Measurements from ENCODE around the gene CAMSAP3. TPM values are rescaled to one million over a fixed set of nuclear protein-coding genes. Genes with fewer than 3 reads are reported as not detected.

The CAMSAP3 gene
- total RNA-seq, 2 donors from 2014 or later, result 0.85 TPM; not detected in 1

DNA sequence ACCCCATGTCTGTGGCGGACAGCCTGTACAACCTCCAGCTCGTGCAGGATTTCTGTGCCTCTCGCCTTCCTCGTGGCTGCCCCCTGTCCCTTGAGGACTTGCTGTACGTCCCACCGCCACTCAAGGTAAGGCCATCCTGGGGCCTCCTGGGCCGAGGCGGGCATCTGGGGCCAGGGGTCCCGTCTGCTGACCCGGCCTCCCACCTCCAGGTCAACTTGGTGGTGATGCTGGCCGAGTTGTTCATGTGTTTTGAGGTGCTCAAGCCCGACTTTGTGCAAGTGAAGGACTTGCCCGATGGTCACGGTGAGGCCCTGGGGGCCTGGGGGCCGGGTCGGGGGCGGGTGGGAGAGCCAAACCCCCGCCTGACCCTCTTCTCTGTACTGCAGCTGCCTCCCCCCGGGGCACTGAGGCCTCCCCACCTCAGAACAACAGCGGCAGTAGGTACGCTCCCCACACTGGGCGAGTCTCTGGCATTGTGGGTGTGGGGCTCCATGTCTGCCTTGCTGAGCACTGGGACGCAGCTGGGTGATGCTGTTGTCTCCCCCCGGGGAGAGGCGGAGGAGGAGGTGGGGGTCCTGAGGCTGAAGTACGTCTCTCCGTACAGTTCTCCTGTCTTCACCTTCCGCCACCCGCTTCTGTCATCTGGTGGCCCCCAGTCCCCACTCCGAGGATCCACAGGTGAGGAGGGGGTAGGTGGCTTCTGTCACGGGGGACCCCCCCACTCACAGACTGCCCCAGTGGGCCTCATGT lies 15.0 kb downstream of the CAMSAP3 start:
- Histone ChIP-seq H3K27ac (no peak overlapping the region), H3K4me3 (no peak overlapping the region), H3K9me3 (no peaks in the 10 kb centered on the region), H3K27me3 (replicated peaks; ENCODE audit: insufficient read depth) (no peaks in the 10 kb centered on the region), H3K36me3 (no peaks in the 10 kb centered on the region), H3K4me1 (ENCODE audit: control insufficient read depth in 1 of 2, low read depth in 2 of 2) (no peaks in the 10 kb centered on the region)
- no peak for DNase-seq (ENCODE audit: low spot score)
- no peak for ATAC-seq (ENCODE audit: insufficient number of reproducible peaks, low FRiP score, low read depth)
- TF ChIP-seq CTCF (IDR thresholded peaks at IDR 0.05), result no peak

- no peaks in the 10 kb centered on the region for H3K27me3 ChIP-seq (replicated peaks; ENCODE audit: insufficient read depth)
- no peak overlapping the region for H3K4me3 ChIP-seq
- no peak overlapping the region for H3K27ac ChIP-seq
- H3K9me3 ChIP-seq, result no peaks in the 10 kb centered on the region
- no peak for ATAC-seq (ENCODE audit: insufficient number of reproducible peaks, low FRiP score, low read depth)
- no peaks in the 10 kb centered on the region for H3K4me1 ChIP-seq (ENCODE audit: control insufficient read depth in 1 of 2, low read depth in 2 of 2)
- no peaks in the 10 kb centered on the region for H3K36me3 ChIP-seq
- no peak for DNase-seq (ENCODE audit: low spot score)
- TF ChIP-seq CTCF (IDR thresholded peaks at IDR 0.05), result no peak
Observed at GRCh38 chr19:7611541-7612279, 16.0 kb downstream of the CAMSAP3 start.

- DNase-seq (ENCODE audit: low spot score) (no peak), ATAC-seq (ENCODE audit: insufficient number of reproducible peaks, low FRiP score, low read depth) (no peak)
- no peaks in the 10 kb centered on the region for H3K36me3 ChIP-seq
- H3K9me3 ChIP-seq, result no peaks in the 10 kb centered on the region
- TF ChIP-seq CTCF (IDR thresholded peaks at IDR 0.05), result no peak
- no peaks in the 10 kb centered on the region for H3K4me1 ChIP-seq (ENCODE audit: control insufficient read depth in 1 of 2, low read depth in 2 of 2)
- no peaks in the 10 kb centered on the region for H3K27me3 ChIP-seq (replicated peaks; ENCODE audit: insufficient read depth)
- no peak overlapping the region for H3K27ac ChIP-seq
- H3K4me3 ChIP-seq, result no peak overlapping the region
Observed at GRCh38 chr19:7612282-7613274, 16.9 kb downstream of the CAMSAP3 start.

- no peak overlapping the region for H3K27ac ChIP-seq
- no peaks in the 10 kb centered on the region for H3K27me3 ChIP-seq (replicated peaks; ENCODE audit: insufficient read depth)
- no peak for TF ChIP-seq CTCF (IDR thresholded peaks at IDR 0.05)
- peaks cover 6% of the 10 kb centered on the region for H3K36me3 ChIP-seq
- no peaks in the 10 kb centered on the region for H3K4me1 ChIP-seq (ENCODE audit: control insufficient read depth in 1 of 2, low read depth in 2 of 2)
- H3K4me3 ChIP-seq, result no peak overlapping the region
- ATAC-seq (ENCODE audit: insufficient number of reproducible peaks, low FRiP score, low read depth) (no peak), DNase-seq (ENCODE audit: low spot score) (no peak)
- H3K9me3 ChIP-seq, result no peaks in the 10 kb centered on the region
Observed at GRCh38 chr19:7614859-7615741, 19.4 kb downstream of the CAMSAP3 start.

Measured in thoracic aorta (tissue), 2 donors.